Panc1 (cell line): Measurements from ENCODE around the gene RSRC2. TPM values are rescaled to one million over a fixed set of nuclear protein-coding genes. Genes with fewer than 3 reads are reported as not detected.

ENCODE experiments used
- ATAC-seq: fragments of 200-7000 bp; cut with Tn5 transposase; 2 replicates; pipeline ENCODE4 v1.9.1; 2020; ENCODE audit warnings: mild to moderate bottlenecking, moderate library complexity
- BruUV-seq: library from RNA; stranded (reverse); fragments of 400-500 nt; replicated peaks from 2 replicates; lab custom pipeline; 2021; lab: Mats Ljungman, UMichigan
- CTCF ChIA-PET: fragments of 300-600 bp; sonication (Branson Sonifier 250); formaldehyde crosslinking; loops from one replicate; lab custom pipeline; 2022; ENCODE audit warnings: antibody characterized with exemption; lab: Charles Lee
- POLR2A ChIA-PET: fragments of 300-600 bp; sonication (Branson Sonifier 250); formaldehyde crosslinking; loops from one replicate; lab custom pipeline; 2022; ENCODE audit warnings: antibody characterized with exemption; lab: Charles Lee
- DNase-seq: peaks from one replicate; pipeline ENCODE4 v3.0.0-alpha.2; 2010; ENCODE audit warnings: low read depth, low spot score
- H3K27ac ChIP-seq: 2 replicates; pipeline ENCODE4 v1.5.1; 2011; ENCODE audit warnings: mild to moderate bottlenecking, low read length, inconsistent platforms
- H3K27me3 ChIP-seq: fragments of 200-500 bp; sonication (Bioruptor generic); 2 replicates; pipeline ENCODE4 v1.6.0; 2014; ENCODE audit warnings: low read length, inconsistent platforms; ENCODE audit not compliant: control insufficient read depth, insufficient read depth
- H3K36me3 ChIP-seq: fragments of 200-500 bp; sonication (Bioruptor generic); 2 replicates; pipeline ENCODE4 v1.5.1; 2014; ENCODE audit warnings: inconsistent platforms, mild to moderate bottlenecking, low read length, moderate library complexity; ENCODE audit not compliant: control insufficient read depth, insufficient read depth
- H3K4me1 ChIP-seq: 2 replicates; pipeline ENCODE4 v1.5.1; 2011; ENCODE audit warnings: inconsistent platforms, mild to moderate bottlenecking, low read length, moderate library complexity; ENCODE audit not compliant: control insufficient read depth, insufficient read depth
- H3K4me3 ChIP-seq, 2 experiments: 2 replicates each; pipeline ENCODE4 v1.5.1; 2011 to 2012; ENCODE audit warnings: low read depth in 2 of 2, low read length in 2 of 2, mild to moderate bottlenecking in 2 of 2, inconsistent platforms in 1 of 2, moderate library complexity in 1 of 2
- H3K9me3 ChIP-seq: fragments of 200-500 bp; sonication (Bioruptor generic); 2 replicates; pipeline ENCODE4 v1.5.1; 2014; ENCODE audit warnings: low read depth, mild to moderate bottlenecking, inconsistent platforms, low read length, moderate library complexity; ENCODE audit not compliant: control insufficient read depth, insufficient read depth
- CTCF ChIP-seq: fragments of 450-650 bp; IDR thresholded peaks from 2 replicates; pipeline ENCODE4 v1.5.1; 2017; ENCODE audit warnings: mild to moderate bottlenecking
- POLR2AphosphoS5 ChIP-seq: IDR thresholded peaks from 2 replicates; pipeline ENCODE4 v1.6.1; 2012; ENCODE audit warnings: mild to moderate bottlenecking, low read depth, low read length, moderate library complexity
- REST ChIP-seq, 2 experiments: IDR thresholded peaks; 2 replicates each; pipeline ENCODE4 v1.6.1; 2011 to 2012; ENCODE audit warnings: low read depth in 2 of 2, control low read depth in 1 of 2, low read length in 1 of 2, mild to moderate bottlenecking in 1 of 2, moderate library complexity in 1 of 2; ENCODE audit not compliant: insufficient read depth in 1 of 2
- SIN3A ChIP-seq: IDR thresholded peaks from 2 replicates; pipeline ENCODE4 v1.6.1; 2012; ENCODE audit warnings: low read depth, mild to moderate bottlenecking, low read length, moderate library complexity, borderline replicate concordance; ENCODE audit not compliant: insufficient read depth
- TCF7L2 ChIP-seq: IDR thresholded peaks from 2 replicates; pipeline ENCODE4 v1.6.1; 2011; ENCODE audit warnings: mild to moderate bottlenecking, low read depth, low read length, inconsistent platforms
- in situ Hi-C: cut with HindIII; loops from 2 replicates; pipeline ENCODE4 v1.10.0; 2016; ENCODE audit warnings: low sequenced_read_pairs, low pct_unique_long_range_greater_than_20kb
- intact Hi-C: fragments of 100-400 bp; cut with micrococcal nuclease; formaldehyde crosslinking; loops from one replicate; pipeline ENCODE4 v1.10.0; 2022; ENCODE audit not compliant: unreplicated experiment
- total RNA-seq: library from RNA; stranded (reverse); gene quantifications from one replicate; pipeline ENCODE4 v1.2.1, GENCODE V29; 2021; ENCODE audit not compliant: unreplicated experiment

The RSRC2 gene
- total RNA-seq, 1 experiment from 2014 or later = 57.8 TPM

- no TSS peak for BruUV-seq
- TF ChIP-seq SIN3A = no peak
- TF ChIP-seq CTCF = no peak
- no peak for TF ChIP-seq TCF7L2
- TF ChIP-seq POLR2AphosphoS5 = no peak
- TF ChIP-seq REST (IDR thresholded peaks at IDR 0.05; ENCODE audit: insufficient read depth in 1 of 2, low read depth in 2 of 2, low read length in 1 of 2) = no peak
- peaks cover 13% of the 10 kb centered on the region; the same call in 1 of the 2 replicates for H3K36me3 ChIP-seq
- intact Hi-C loops = no loop called here
- H3K9me3 ChIP-seq = no peaks in the 10 kb centered on the region
- ChIA-PET CTCF (no interaction called here), POLR2A (no interaction called here)
- no peaks in the 10 kb centered on the region for H3K4me1 ChIP-seq
- DNase-seq (no peak), ATAC-seq (no peak)
- in situ Hi-C loops = no loop called here
- no peak overlapping the region for H3K4me3 ChIP-seq
- H3K27me3 ChIP-seq = no peaks in the 10 kb centered on the region
- no peak overlapping the region for H3K27ac ChIP-seq
These were observed 7.1 kb upstream of the RSRC2 start for GRCh38 chr12:122533856-122534255.

GRCh38 chr12:122528992-122529391 is 2.3 kb upstream of the RSRC2 start:
- ChIA-PET POLR2A (no interaction called here), CTCF (no interaction called here)
- in situ Hi-C loops (no loop called here), intact Hi-C loops (no loop called here)
- ATAC-seq = no peak
- TF ChIP-seq SIN3A (no peak), REST (IDR thresholded peaks at IDR 0.05; ENCODE audit: insufficient read depth in 1 of 2, low read depth in 2 of 2, low read length in 1 of 2) (no peak), TCF7L2 (no peak), POLR2AphosphoS5 (no peak), CTCF (no peak)
- Histone ChIP-seq H3K27ac (no peak overlapping the region), H3K27me3 (no peaks in the 10 kb centered on the region), H3K4me3 (no peak overlapping the region), H3K4me1 (peaks cover 6% of the 10 kb centered on the region), H3K9me3 (no peaks in the 10 kb centered on the region), H3K36me3 (peaks cover 24% of the 10 kb centered on the region)
- BruUV-seq = no TSS peak
- DNase-seq = no peak
